HepG2 (cell line): ENCODE data around the gene SRC. TPM values are rescaled to one million over a fixed set of nuclear protein-coding genes. Genes with fewer than 3 reads are reported as not detected.

Experiments
- AGO1 ChIP-seq: fragments of 200-400 bp; formaldehyde crosslinking; IDR thresholded peaks from 2 replicates; pipeline ENCODE4 v1.6.1; 2017; ENCODE audit warnings: mild to moderate bottlenecking, low read depth, low read length, moderate library complexity; ENCODE audit not compliant: poor library complexity, severe bottlenecking
- HMG20A ChIP-seq: IDR thresholded peaks from 2 replicates; pipeline ENCODE4 v1.6.1; 2016; ENCODE audit warnings: borderline replicate concordance
- KDM5B ChIP-seq: sonication (generic); formaldehyde crosslinking; IDR thresholded peaks from 2 replicates; pipeline ENCODE4 v1.4.0; 2020; ENCODE audit warnings: missing genetic modification reagents, mild to moderate bottlenecking, borderline replicate concordance
- MATR3 ChIP-seq: sonication (generic); formaldehyde crosslinking; IDR thresholded peaks from 2 replicates; pipeline ENCODE4 v1.4.0; 2020; ENCODE audit warnings: missing genetic modification reagents
- MXD4 ChIP-seq: IDR thresholded peaks from 2 replicates; pipeline ENCODE4 v1.6.1; 2016; ENCODE audit warnings: mild to moderate bottlenecking, missing biosample characterization, missing genetic modification reagents
- MYNN ChIP-seq: sonication (generic); formaldehyde crosslinking; IDR thresholded peaks from 2 replicates; pipeline ENCODE4 v1.4.0; 2020; ENCODE audit warnings: mild to moderate bottlenecking, low read depth, missing genetic modification reagents
- PLRG1 ChIP-seq: fragments of 450-650 bp; conservative IDR thresholded peaks from 2 replicates; pipeline ENCODE4 v1.6.1; 2016
- RAD51 ChIP-seq: fragments of 450-650 bp; IDR thresholded peaks from 2 replicates; pipeline ENCODE4 v1.6.1; 2016; ENCODE audit warnings: borderline replicate concordance
- RARG ChIP-seq: sonication (generic); formaldehyde crosslinking; IDR thresholded peaks from 2 replicates; pipeline ENCODE4 v1.4.0; 2020; ENCODE audit warnings: low read depth, mild to moderate bottlenecking, missing genetic modification reagents
- SMC3 ChIP-seq: IDR thresholded peaks from 2 replicates; pipeline ENCODE4 v1.6.1; 2011; ENCODE audit warnings: low read length, improper control_type of control experiment
- SRF ChIP-seq: IDR thresholded peaks from 2 replicates; pipeline ENCODE4 v1.6.1; 2011; ENCODE audit warnings: mild to moderate bottlenecking, low read depth, low read length, moderate library complexity
- YEATS2 ChIP-seq: sonication (generic); formaldehyde crosslinking; IDR thresholded peaks from 2 replicates; pipeline ENCODE4 v1.4.0; 2020; ENCODE audit warnings: missing genetic modification reagents, borderline replicate concordance
- ZEB1 ChIP-seq: IDR thresholded peaks from 2 replicates; pipeline ENCODE4 v1.6.1; 2012; ENCODE audit warnings: mild to moderate bottlenecking, low read depth, inconsistent platforms; ENCODE audit not compliant: insufficient replicate concordance
- ZFYVE20 ChIP-seq: sonication (generic); formaldehyde crosslinking; IDR thresholded peaks from 2 replicates; pipeline ENCODE4 v1.8.0; 2023; ENCODE audit warnings: low read depth, mild to moderate bottlenecking, moderate library complexity, missing genetic modification reagents, borderline replicate concordance
- ZNF619 ChIP-seq: sonication (generic); formaldehyde crosslinking; IDR thresholded peaks from 2 replicates; pipeline ENCODE4 v1.4.0; 2020; ENCODE audit warnings: mild to moderate bottlenecking, missing genetic modification reagents
- ZNF746 ChIP-seq: sonication (generic); formaldehyde crosslinking; IDR thresholded peaks from 2 replicates; pipeline ENCODE4 v1.8.0; 2022; ENCODE audit warnings: mild to moderate bottlenecking, missing genetic modification reagents
- ZNF770 ChIP-seq: sonication (generic); formaldehyde crosslinking; IDR thresholded peaks from 2 replicates; pipeline ENCODE4 v1.5.0; 2020; ENCODE audit warnings: mild to moderate bottlenecking, missing genetic modification reagents
- polyA plus RNA-seq, 8 experiments: library from polyadenylated mRNA; depleted of rRNA in 3 of 8; stranded (reverse) in 7 of 8; unstranded in 1 of 8; fragments of >200 nt; fragmentation: Illumina TruSeq in 4 of 8; extraction: Trizol in 4 of 8; gene quantifications; 2 replicates each; pipeline versions ENCODE4 v1.2.1 to v1.2.3, GENCODE V29; 2011 to 2016; ENCODE audit warnings: low read depth in 4 of 8, missing spikeins in 1 of 8, mixed read lengths in 1 of 8; ENCODE audit not compliant: insufficient read depth in 1 of 8
- total RNA-seq, 5 experiments: library from RNA; depleted of rRNA; stranded (reverse); fragments of >200 nt; fragmentation: Illumina TruSeq; extraction: Trizol; gene quantifications; 2 replicates each; pipeline ENCODE4 v1.2.3, GENCODE V29; 2016; ENCODE audit warnings: low read depth in 1 of 5
- TF ChIP-seq, protein P1 (sequence below): conservative IDR thresholded peaks from 2 replicates; pipeline ENCODE4 v1.6.1; 2018; ENCODE audit warnings: missing genetic modification reagents
- TF ChIP-seq, protein P2 (sequence below): IDR thresholded peaks from 2 replicates; pipeline ENCODE4 v1.6.1; 2016; ENCODE audit warnings: low read depth, borderline replicate concordance
- TF ChIP-seq, protein P3 (sequence below): sonication (generic); formaldehyde crosslinking; IDR thresholded peaks from 2 replicates; pipeline ENCODE4 v1.4.0; 2020; ENCODE audit warnings: missing genetic modification reagents

Gene SRC
- total and polyA plus RNA-seq, 2 of the 13 experiments (the other 11 are each of a cell fraction or from before 2014, with no cell fraction given), result 54.7 to 192 TPM

GRCh38 chr20:37337208-37337991 lies 8.5 kb upstream of the SRC start (continued):
- TF ChIP-seq, protein P1, sequence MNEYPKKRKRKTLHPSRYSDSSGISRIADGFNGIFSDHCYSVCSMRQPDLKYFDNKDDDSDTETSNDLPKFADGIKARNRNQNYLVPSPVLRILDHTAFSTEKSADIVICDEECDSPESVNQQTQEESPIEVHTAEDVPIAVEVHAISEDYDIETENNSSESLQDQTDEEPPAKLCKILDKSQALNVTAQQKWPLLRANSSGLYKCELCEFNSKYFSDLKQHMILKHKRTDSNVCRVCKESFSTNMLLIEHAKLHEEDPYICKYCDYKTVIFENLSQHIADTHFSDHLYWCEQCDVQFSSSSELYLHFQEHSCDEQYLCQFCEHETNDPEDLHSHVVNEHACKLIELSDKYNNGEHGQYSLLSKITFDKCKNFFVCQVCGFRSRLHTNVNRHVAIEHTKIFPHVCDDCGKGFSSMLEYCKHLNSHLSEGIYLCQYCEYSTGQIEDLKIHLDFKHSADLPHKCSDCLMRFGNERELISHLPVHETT (CRISPR knock-in tag), result 0 out of 2 replicates have a peak, but pooled peaks have one; percentile 61
- no peak for TF ChIP-seq MYNN (CRISPR knock-in tag)
- no peak for TF ChIP-seq PLRG1
- TF ChIP-seq, protein P2, sequence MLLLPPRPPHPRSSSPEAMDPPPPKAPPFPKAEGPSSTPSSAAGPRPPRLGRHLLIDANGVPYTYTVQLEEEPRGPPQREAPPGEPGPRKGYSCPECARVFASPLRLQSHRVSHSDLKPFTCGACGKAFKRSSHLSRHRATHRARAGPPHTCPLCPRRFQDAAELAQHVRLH (CRISPR knock-in tag), result no peak; the same call in 1 of the 2 replicates
- no peak; the same call in 1 of the 2 replicates for TF ChIP-seq YEATS2 (CRISPR knock-in tag)
- TF ChIP-seq RAD51, result no peak
- no peak for TF ChIP-seq RARG
- TF ChIP-seq, protein P3, sequence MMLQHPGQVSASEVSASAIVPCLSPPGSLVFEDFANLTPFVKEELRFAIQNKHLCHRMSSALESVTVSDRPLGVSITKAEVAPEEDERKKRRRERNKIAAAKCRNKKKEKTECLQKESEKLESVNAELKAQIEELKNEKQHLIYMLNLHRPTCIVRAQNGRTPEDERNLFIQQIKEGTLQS, result no peak
- TF ChIP-seq AGO1, result no peak
- no peak for TF ChIP-seq ZNF746 (CRISPR knock-in tag)
- TF ChIP-seq ZNF770 (CRISPR knock-in tag), result no peak
- no peak for TF ChIP-seq ZEB1
- TF ChIP-seq MATR3, result no peak
- TF ChIP-seq ZFYVE20, result no peak
- TF ChIP-seq SRF, result no peak
- 0 out of 2 replicates have a peak, but pooled peaks have one; percentile 61 for TF ChIP-seq MXD4 (CRISPR knock-in tag)
- no peak; the same call in 1 of the 2 replicates for TF ChIP-seq SMC3
- peak; percentile 58; the same call in 1 of the 2 replicates for TF ChIP-seq HMG20A (CRISPR knock-in tag)
- no peak; the same call in 1 of the 2 replicates for TF ChIP-seq KDM5B
- TF ChIP-seq ZNF619, result no peak
